NCI-H526 treated with DMSO at 0.1 percent for 48 hours (cell line): ENCODE data around the gene IDI2.

Experiments used
- DNase-seq: peaks from one replicate; lab custom pipeline; 2025; lab: John Stamatoyannopoulos, UW

The IDI2 gene

GRCh38 chr10:1007583-1007982 is 18.1 kb downstream of the IDI2 start:
- no peak for DNase-seq

GRCh38 chr10:1006573-1006972 is 19.1 kb downstream of the IDI2 start:
- no peak for DNase-seq

DNA sequence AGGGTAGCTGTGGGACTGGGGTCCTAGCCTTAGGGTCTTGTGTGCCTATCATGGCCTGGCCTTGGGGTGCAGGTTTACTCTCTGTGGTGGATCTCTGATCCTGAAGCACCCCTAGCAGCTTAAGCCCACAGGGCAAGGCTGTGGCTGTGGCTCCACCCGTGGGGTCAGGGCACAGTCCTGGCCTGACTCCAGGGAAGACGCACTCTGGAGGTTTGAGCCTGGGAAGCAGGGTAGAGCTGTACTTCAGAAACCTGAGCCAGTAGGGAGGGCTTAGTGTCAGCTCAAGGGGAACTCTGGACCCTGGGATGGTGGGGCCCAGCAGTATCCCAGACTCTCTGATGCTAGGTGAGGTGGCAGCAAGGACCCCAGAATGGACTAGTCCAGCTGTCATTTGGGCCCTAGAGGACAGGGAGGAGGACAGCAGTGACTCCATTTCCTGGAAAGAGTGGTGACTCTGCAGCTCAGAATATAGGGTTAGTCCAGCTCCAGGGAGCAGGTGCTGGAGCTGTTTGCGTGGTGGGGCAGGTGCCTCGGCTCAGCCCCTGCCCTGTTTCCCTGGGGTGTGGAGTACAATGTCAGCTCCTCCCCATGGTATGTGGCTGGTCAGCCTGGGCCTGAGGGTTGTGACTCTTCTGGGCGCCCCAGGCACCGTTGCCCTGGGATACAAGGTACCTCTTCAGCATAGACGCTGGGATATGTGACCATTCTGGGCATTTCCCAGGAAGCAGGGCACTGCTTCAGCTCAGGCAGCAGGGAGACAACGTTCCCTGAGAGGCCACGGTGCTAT is 21.6 kb downstream of the IDI2 start:
- no peak for DNase-seq

GRCh38 chr10:1002425-1003006 is 23.1 kb downstream of the IDI2 start:
- no peak for DNase-seq

DNA sequence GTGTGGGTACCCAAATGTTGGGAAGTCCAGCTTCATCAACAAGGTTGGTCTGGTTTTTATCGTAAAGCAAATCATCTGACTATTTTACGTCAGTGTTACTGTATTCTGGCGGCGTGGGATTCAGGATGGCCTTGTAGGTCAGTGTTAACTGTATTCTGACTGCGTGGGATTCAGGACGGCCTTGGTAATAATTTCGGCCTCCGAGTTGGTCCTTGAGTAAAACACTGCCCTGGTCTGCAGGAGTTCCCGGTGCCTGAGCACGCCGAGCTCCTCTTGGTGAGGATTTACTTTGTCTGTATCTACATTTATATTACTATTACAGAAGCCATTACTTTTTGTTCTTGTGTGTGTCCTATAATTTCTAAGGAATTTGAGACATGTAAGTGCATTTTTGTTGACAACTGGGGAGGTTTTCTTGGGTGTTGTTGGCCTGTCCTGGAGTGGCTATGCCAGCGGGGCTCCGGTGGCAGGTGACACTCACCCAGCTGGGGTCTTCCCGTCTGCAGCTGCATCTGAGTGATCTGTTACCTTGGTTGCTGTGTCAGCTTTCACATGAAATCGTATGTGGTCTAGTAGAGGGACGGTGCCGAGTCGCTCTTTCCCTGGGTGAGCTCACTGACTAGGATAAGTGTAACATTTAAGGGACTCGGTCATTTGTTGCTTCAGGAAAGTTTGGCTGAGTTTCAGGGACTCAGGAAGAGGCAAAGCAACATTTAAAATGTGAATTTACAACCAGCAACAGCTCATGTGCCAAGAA is 28.2 kb downstream of the IDI2 start:
- no peak for DNase-seq

DNA sequence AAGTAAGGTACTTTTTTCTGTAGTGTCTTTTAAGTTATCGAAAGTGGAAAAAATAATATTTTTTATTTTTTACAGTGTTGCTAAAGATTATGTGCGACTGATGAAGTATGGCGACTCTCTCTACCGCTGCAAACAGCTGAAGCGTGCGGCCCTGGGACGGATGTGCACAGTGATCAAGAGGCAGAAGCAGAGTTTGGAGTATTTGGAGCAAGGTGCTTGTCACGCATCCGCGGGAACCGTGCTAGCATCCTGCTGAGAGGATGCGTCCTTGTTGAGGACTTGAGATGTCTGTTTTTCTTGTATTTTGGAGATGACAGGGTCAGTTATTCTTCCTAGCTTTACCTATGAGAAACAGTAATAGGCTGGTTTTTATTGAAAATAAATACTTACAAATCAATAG is 29.6 kb downstream of the IDI2 start:
- DNase-seq = no peak

DNA sequence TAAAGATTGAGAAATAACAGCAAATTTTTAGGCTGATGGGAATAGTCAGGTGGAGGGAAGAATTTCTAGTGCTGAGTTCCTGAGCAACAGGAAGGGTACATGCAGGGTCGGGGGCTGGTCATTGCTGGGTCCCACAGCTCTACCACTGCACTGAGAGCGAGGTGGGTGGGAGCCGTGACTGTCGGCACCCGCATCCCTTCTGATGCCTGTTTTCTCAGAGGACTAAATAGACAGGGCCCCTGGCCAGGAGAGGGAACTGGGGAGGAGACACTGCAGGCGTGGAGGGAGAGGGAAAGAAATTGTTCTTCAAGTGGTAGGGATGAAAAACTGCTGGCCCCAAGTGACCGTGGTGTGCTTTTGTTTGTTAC is 30.1 kb downstream of the IDI2 start:
- DNase-seq = no peak

- DNase-seq = no peak
These were observed 30.7 kb downstream of the IDI2 start for GRCh38 chr10:994836-995558.

- no peak for DNase-seq
These were observed 32.8 kb downstream of the IDI2 start for GRCh38 chr10:992871-993270.

- DNase-seq = no peak
These were observed 33.2 kb downstream of the IDI2 start for GRCh38 chr10:992467-992866.

- DNase-seq = no peak
These were observed 34.9 kb downstream of the IDI2 start for GRCh38 chr10:990808-991207.

DNA sequence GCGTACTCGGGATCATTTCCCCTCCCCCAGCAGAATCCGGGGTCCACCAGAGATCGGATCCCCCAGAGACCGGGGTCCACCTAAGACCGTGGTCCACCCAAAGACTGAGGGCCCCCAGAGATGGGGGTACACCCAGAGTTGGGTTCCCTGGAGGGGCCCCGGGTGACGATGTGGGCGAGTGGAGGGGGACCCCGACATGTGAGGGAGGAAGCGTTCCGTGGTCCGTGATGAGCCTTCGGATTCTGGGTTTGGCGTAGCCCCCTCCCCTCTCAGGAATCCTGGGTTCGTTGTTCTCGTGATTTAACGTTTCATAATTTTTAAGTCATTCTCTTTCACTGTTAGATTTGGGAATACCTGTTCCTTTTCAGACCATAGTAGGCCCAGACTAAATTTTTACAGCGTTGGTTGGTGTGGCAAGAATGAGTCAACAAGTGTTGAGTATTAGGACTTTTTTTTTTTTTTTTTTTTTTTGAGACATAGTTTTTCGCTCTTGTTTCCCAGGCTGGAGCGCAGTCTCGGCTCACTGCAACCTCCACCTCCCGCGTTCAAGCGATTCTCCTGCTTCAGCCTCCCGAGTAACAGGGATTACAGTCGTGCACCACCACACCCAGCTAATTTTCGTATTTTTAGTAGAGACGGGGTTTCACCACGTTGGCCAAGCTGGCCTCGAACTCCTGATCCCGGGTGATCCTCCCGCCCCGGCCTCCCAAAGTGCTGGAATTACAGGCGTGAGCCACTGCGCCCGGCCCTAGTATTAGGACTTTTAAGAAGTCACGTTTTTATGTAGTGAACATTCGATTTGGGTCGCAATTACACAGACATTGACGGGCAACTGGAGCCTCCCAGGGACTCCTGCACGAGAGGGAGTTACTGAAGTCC is 36.8 kb downstream of the IDI2 start:
- no peak for DNase-seq

- DNase-seq = peak; percentile 84
These were observed 37.6 kb downstream of the IDI2 start, which contains the start of gene GTPBP4 for GRCh38 chr10:987870-988666. GTPBP4 (plus strand) TSS chr10:988434; CDS start chr10:988480, 46 bp downstream.

- DNase-seq = no peak
These were observed 38.1 kb downstream of the IDI2 start for GRCh38 chr10:987620-987869.

DNA sequence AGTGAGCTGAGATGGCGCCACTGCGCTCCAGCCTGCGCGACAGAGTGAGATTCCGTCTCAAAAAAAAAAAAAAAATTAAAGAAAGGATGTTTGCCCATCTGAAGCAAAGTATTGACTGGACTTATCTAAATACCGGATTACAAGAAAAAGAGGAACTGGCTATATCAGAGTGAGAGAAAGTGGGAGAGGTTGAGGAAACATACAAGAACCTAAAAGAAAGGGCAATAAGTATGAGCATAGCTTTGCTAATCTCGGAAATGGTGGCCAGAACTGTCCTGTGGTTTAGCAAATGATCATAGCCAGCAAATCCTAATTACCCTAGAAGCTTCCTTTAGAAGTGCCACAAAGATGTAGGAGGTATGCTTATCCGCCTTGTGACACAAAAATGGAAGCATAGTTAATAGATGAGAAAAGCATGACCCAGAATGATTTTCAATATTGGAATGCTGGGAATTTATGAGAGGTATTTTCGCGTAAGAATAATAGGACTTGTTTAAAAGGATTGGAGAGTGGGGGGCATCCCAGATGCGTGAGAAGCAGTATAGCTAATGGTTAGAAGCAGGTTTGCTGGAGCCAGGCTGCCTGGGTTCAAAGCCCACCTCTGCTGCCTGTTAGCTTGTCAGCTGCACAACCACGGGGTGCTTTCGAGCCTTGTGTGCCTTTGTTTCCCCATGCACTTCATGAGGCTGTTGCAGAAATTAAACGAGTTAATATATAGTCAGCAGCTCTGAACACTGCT is 38.6 kb downstream of the IDI2 start:
- DNase-seq = no peak

DNA sequence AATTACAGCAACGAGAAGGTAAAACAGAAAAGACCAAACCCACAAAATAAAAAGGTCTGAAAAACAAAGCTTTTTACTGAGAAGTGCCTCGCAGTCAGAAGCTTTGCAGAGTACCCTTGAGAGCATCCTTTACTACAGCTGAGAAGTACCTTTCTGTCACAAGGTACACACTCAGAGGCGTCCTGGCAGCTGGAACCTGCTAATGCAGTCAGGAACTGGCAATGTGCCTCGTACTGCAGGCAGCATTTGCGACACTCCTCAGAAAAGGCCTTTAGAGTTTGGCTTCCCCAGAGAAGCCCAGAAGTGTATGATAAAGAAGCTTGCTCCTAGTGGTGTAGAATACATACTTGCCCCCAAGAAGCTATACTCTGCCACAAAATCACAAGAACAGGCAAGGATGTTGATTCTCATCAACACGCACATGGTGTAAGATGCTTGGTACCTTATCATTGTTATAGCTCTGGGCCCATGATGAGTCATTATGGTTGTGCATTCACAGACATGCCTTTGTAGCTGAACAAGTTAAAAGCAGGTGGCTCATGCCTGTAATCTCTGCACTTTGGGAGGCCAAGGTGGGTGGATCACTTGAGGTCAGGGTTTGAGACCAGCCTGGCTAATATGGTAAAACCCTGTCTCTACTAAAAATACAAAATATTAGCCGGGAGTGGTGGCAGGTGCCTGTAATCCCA is 39.4 kb downstream of the IDI2 start:
- no peak for DNase-seq

DNA sequence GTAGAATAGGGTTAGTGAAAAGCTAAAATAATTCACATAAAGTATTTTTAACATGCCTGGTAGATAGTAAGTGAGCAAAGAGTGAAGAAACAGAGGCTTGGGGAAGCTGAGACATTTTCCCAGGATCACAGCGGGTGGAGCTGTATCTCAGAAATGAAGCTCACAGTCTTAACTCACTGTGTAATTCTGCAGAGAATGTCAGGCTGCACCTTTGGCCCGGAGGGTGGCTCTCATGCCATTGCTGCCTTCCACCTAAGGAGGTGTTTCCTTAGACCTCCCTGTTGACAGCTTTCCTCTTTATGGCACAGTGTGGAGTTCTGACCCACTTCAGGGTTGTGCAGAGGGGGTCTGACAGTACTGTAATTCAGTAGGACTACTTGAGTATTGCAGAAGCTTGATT is 40.3 kb downstream of the IDI2 start:
- no peak for DNase-seq

DNA sequence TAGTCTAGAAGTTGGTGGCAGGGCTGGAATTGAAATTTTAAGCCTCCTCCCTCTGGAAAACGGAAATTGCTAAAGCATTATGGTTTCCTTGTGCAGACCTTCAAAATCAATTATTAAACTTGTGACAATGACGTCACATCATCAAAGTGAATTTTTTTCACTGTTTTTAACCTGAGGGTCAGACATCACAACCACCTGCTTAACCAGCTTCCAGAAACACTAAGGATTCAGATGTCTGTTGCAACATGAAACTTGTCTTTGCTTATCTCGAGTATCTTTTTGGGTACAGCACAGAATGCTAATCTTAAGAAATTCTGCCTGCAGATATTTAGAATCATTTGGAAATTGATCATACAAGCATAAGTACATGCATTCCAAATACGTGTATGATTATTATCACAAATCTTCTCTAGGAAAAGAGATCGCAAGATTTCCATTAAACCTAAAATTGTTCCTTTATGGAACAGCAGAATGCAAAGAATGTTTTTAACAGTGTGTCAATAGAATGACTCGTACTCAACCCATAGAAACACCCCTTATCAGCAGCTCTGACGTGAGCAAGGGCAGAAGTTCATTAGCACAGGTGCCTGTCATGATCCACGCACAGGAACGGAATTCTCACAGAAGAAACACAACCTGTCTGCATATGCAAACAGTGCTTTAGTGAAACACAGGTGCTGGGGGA is 41.5 kb downstream of the IDI2 start:
- no peak for DNase-seq

DNA sequence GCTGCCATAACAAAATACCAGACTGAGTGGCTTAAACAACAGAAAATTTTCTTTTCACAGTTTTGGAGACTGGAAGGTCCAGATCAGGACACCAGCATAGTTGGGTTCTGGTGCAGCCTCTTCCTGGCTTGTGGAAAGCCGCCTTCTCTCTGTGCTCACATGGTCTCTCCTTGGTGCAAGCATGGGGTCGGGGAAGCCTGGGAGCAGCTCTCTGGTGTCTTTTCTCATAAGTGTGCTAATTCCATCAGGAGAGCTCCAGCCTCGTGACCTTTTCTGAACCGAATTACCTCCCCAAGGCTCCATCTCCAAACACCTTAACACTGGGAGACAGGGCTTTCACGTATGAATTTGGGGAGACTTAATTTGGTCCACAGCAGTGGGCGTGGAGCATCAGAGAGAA is 42.3 kb downstream of the IDI2 start:
- no peak for DNase-seq
